HepG2 (cell line): ENCODE measurements around the gene ATP6V0E1. TPM values are rescaled to one million over a fixed set of nuclear protein-coding genes. Genes with fewer than 3 reads are reported as not detected.
"Not testable (repeated sequence)": the region's sequence is repeated elsewhere in the genome, so short reads cannot be mapped to it uniquely, and the experiment has no call there.

Experiments
- ATAC-seq: fragments of 200-7000 bp; cut with Tn5 transposase; 3 replicates; pipeline ENCODE4 v1.9.1; 2020; ENCODE audit warnings: mild to moderate bottlenecking, moderate library complexity
- BruUV-seq: library from RNA; stranded (reverse); fragments of 400-500 nt; replicated peaks from 2 replicates; lab custom pipeline; 2021; lab: Mats Ljungman, UMichigan
- CTCF ChIA-PET: fragments of 300-600 bp; formaldehyde crosslinking; extraction: SDS; loops from one replicate; lab custom pipeline; 2021; ENCODE audit warnings: low total read pairs, inconsistent platforms, low intra/inter-chr PET ratio; lab: Yijun Ruan, JAX
- POLR2A ChIA-PET: fragments of 350-600 bp; sonication (Branson Sonifier 250); formaldehyde crosslinking; loops from one replicate; lab custom pipeline; 2020; ENCODE audit warnings: antibody characterized with exemption, inconsistent platforms; lab: Yijun Ruan, JAX
- DNase-seq: peaks from one replicate; pipeline ENCODE4 v3.0.0-alpha.2; 2015; ENCODE audit warnings: low spot score
- FAIRE-seq: peaks from 3 replicates; lab custom pipeline; 2011; peaks lifted over from hg19 to GRCh38; lab: Jason Lieb, UNC
- H2AFZ ChIP-seq: one replicate; pipeline ENCODE4 v1.6.1; 2011; ENCODE audit warnings: low read length, inconsistent platforms
- H3K27ac ChIP-seq: fragments of 300-600 bp; 3 replicates; pipeline ENCODE4 v1.8.0; 2011; ENCODE audit warnings: mixed run types, mild to moderate bottlenecking, mixed read lengths, low read length, inconsistent platforms; ENCODE audit not compliant: insufficient read depth; ENCODE audit errors: extremely low read length
- H3K27me3 ChIP-seq, 2 experiments: fragments of 200-600 bp in 1 of 2; 2 replicates in 1 of 2; 3 replicates in 1 of 2; pipeline versions ENCODE4 v1.6.0 to v1.8.0; 2011; ENCODE audit warnings: low read length in 2 of 2, mild to moderate bottlenecking in 2 of 2, moderate library complexity in 2 of 2, inconsistent platforms in 1 of 2; ENCODE audit not compliant: insufficient read depth in 2 of 2, control insufficient read depth in 1 of 2
- H3K36me3 ChIP-seq, 2 experiments: fragments of 200-600 bp in 1 of 2; replicated peaks in 1 of 2; 2 replicates in 1 of 2; 3 replicates in 1 of 2; pipeline versions ENCODE4 v1.5.1 to v1.8.0; 2011; ENCODE audit warnings: low read length in 2 of 2, inconsistent platforms in 1 of 2; ENCODE audit not compliant: insufficient read depth in 2 of 2, control insufficient read depth in 1 of 2
- H3K4me1 ChIP-seq: 2 replicates; pipeline ENCODE4 v1.5.1; 2012; ENCODE audit warnings: low read length, inconsistent platforms; ENCODE audit not compliant: insufficient read depth
- H3K4me2 ChIP-seq: 2 replicates; pipeline ENCODE4 v1.6.0; 2011; ENCODE audit warnings: low read depth, low read length, inconsistent platforms
- H3K4me3 ChIP-seq, 3 experiments: fragments of 200-600 bp in 1 of 3; sonication (generic), shearing (Covaris generic) in 1 of 3; replicated peaks in 1 of 3; 2 replicates each; pipeline ENCODE4 v1.5.1; 2011 to 2016; ENCODE audit warnings: low read length in 3 of 3, inconsistent platforms in 2 of 3, low read depth in 2 of 3, mild to moderate bottlenecking in 2 of 3, control low read depth in 1 of 3, mixed read lengths in 1 of 3; ENCODE audit not compliant: insufficient read depth in 1 of 3
- H3K79me2 ChIP-seq: one replicate; pipeline ENCODE4 v1.6.1; 2011; ENCODE audit warnings: low read length, inconsistent platforms; ENCODE audit not compliant: insufficient read depth
- H3K9ac ChIP-seq: 2 replicates; pipeline ENCODE4 v1.6.0; 2011; ENCODE audit warnings: mild to moderate bottlenecking, low read depth, low read length, inconsistent platforms; ENCODE audit not compliant: insufficient read depth
- H3K9me3 ChIP-seq: 2 replicates; pipeline ENCODE4 v1.5.1; 2012; ENCODE audit warnings: mild to moderate bottlenecking, low read length
- H4K20me1 ChIP-seq: 2 replicates; pipeline ENCODE4 v1.6.0; 2011; ENCODE audit warnings: inconsistent platforms, mild to moderate bottlenecking, low read length, moderate library complexity; ENCODE audit not compliant: insufficient read depth
- HNRNPK ChIP-seq: fragments of 200-400 bp; formaldehyde crosslinking; IDR thresholded peaks from 2 replicates; pipeline ENCODE4 v1.6.1; 2018; ENCODE audit warnings: low read length, low read depth, moderate library complexity, mild to moderate bottlenecking; ENCODE audit not compliant: poor library complexity, severe bottlenecking
- HNRNPL ChIP-seq: fragments of 200-400 bp; formaldehyde crosslinking; IDR thresholded peaks from 2 replicates; pipeline ENCODE4 v1.6.1; 2017; ENCODE audit warnings: mild to moderate bottlenecking, low read depth, low read length
- ZNF564 ChIP-seq: sonication (generic); formaldehyde crosslinking; IDR thresholded peaks from 2 replicates; pipeline ENCODE4 v1.8.1; 2023; ENCODE audit warnings: mild to moderate bottlenecking, missing genetic modification reagents
- WGBS: methylation state at CpG from one replicate; pipeline ENCODE4 v1.1.6; 2017; ENCODE audit warnings: low lambda C conversion rate; 5-methylcytosine and 5-hydroxymethylcytosine counted together
- in situ Hi-C: cut with HindIII; loops from 2 replicates; pipeline ENCODE4 v1.10.0; 2017; ENCODE audit warnings: low pct_unique_long_range_greater_than_20kb; ENCODE audit not compliant: extremely low pct_ligation_motif_present
- intact Hi-C: fragments of 100-400 bp; cut with micrococcal nuclease; formaldehyde crosslinking; loops from one replicate; pipeline ENCODE4 v1.10.0; 2022; ENCODE audit not compliant: unreplicated experiment
- polyA plus RNA-seq, 8 experiments: library from polyadenylated mRNA; depleted of rRNA in 3 of 8; stranded (reverse) in 7 of 8; unstranded in 1 of 8; fragments of >200 nt; fragmentation: Illumina TruSeq in 4 of 8; extraction: Trizol in 4 of 8; gene quantifications; 2 replicates each; pipeline versions ENCODE4 v1.2.1 to v1.2.3, GENCODE V29; 2011 to 2016; ENCODE audit warnings: low read depth in 4 of 8, missing spikeins in 1 of 8, mixed read lengths in 1 of 8; ENCODE audit not compliant: insufficient read depth in 1 of 8
- total RNA-seq, 5 experiments: library from RNA; depleted of rRNA; stranded (reverse); fragments of >200 nt; fragmentation: Illumina TruSeq; extraction: Trizol; gene quantifications; 2 replicates each; pipeline ENCODE4 v1.2.3, GENCODE V29; 2016; ENCODE audit warnings: low read depth in 1 of 5
- TF ChIP-seq, protein P1 (sequence below): sonication (generic); formaldehyde crosslinking; IDR thresholded peaks from 2 replicates; pipeline ENCODE4 v1.4.0; 2020; ENCODE audit warnings: missing genetic modification reagents, borderline replicate concordance

ATP6V0E1 gene
- total and polyA plus RNA-seq, 2 of the 13 experiments (the other 11 are each of a cell fraction or from before 2014, with no cell fraction given) = 143 to 215 TPM

DNA sequence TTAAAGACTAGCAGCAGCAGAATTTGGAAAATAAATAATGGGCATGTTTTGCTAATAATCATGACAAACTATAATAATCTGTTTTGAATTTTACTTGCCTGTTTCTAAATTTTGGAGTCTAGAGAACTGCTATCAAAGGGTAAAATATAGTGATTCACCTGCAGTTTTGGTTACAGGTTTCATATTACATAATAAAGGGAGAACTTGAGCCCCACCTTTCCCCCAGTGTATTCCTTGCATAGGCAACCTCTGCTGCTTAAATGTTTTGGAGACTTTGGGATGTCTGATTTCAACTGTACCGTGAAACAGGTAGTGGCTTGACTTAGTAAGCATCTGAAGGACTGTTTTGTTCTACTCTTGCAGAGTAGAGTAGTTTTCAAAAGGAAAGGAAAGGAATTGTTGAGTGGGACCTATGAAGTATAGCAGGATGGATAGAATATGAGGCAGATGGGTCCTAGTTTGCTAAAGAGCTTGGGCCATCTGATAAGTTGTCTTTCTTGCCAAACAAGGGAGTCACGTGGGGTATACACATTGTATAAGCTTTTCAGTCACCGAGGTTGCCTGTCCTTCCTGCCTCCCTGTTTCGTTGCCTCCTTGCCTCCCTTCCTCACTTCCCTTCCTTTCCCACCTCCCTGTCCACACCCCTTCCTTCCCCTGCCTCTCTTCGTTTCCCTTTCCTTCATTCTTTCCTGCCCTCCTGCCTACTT lies 91.7 kb downstream of the ATP6V0E1 start:
- Histone ChIP-seq H3K4me3 (no peak overlapping the region), H3K27me3 (no peaks in the 10 kb centered on the region), H3K9ac (no peak overlapping the region), H2AFZ (no peak overlapping the region), H4K20me1 (no peaks in the 10 kb centered on the region; the same call in 1 of the 2 replicates), H3K4me2 (no peak overlapping the region), H3K79me2 (no peaks in the 10 kb centered on the region), H3K4me1 (peaks cover 17% of the 10 kb centered on the region), H3K9me3 (no peaks in the 10 kb centered on the region), H3K36me3 (no peaks in the 10 kb centered on the region), H3K27ac (no peak overlapping the region)
- DNase-seq (no peak), FAIRE-seq (no peak), ATAC-seq (no peak)
- intact Hi-C loops (no loop called here), in situ Hi-C loops (no loop called here)
- CTCF ChIA-PET = no interaction called here
- peak; percentile 42 for TF ChIP-seq HNRNPK
- TF ChIP-seq, protein P1, sequence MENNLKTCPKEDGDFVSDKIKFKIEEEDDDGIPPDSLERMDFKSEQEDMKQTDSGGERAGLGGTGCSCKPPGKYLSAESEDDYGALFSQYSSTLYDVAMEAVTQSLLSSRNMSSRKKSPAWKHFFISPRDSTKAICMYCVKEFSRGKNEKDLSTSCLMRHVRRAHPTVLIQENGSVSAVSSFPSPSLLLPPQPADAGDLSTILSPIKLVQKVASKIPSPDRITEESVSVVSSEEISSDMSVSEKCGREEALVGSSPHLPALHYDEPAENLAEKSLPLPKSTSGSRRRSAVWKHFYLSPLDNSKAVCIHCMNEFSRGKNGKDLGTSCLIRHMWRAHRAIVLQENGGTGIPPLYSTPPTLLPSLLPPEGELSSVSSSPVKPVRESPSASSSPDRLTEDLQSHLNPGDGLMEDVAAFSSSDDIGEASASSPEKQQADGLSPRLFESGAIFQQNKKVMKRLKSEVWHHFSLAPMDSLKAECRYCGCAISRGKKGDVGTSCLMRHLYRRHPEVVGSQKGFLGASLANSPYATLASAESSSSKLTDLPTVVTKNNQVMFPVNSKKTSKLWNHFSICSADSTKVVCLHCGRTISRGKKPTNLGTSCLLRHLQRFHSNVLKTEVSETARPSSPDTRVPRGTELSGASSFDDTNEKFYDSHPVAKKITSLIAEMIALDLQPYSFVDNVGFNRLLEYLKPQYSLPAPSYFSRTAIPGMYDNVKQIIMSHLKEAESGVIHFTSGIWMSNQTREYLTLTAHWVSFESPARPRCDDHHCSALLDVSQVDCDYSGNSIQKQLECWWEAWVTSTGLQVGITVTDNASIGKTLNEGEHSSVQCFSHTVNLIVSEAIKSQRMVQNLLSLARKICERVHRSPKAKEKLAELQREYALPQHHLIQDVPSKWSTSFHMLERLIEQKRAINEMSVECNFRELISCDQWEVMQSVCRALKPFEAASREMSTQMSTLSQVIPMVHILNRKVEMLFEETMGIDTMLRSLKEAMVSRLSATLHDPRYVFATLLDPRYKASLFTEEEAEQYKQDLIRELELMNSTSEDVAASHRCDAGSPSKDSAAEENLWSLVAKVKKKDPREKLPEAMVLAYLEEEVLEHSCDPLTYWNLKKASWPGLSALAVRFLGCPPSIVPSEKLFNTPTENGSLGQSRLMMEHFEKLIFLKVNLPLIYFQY (CRISPR knock-in tag) = no peak
- WGBS = 83% methylated on average over 5 of the region's 5 CpGs
- POLR2A ChIA-PET = no interaction called here
- no TSS peak for BruUV-seq

DNA sequence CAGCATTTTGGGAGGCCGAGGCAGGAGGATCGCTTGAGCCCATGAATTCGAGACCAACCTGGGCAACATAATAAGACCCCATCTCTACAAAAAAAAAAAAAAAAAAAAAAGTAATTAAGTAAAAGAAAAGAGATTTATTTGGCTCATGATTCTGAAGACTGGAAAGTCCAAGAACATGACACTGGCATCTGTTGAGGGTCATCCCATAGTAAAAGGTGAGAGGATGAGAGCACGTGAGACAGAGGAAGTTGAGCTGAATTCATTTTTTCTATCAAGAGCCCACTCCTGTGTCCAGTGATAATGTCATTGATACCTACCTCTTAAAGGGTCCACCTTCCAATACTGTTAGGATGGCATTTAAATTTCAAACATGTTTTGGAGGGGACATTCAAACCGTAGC lies 92.4 kb downstream of the ATP6V0E1 start:
- Histone ChIP-seq H3K4me3 (no peak overlapping the region), H3K4me2 (no peak overlapping the region), H3K4me1 (peaks cover 17% of the 10 kb centered on the region), H3K9me3 (no peaks in the 10 kb centered on the region), H2AFZ (no peak overlapping the region), H3K27ac (no peak overlapping the region), H4K20me1 (no peaks in the 10 kb centered on the region; the same call in 1 of the 2 replicates), H3K27me3 (no peaks in the 10 kb centered on the region), H3K9ac (no peak overlapping the region), H3K79me2 (no peaks in the 10 kb centered on the region), H3K36me3 (peaks cover 2 to 3% of the 10 kb centered on the region in 2 experiments; a peak in 1 of 5 replicates)
- TF ChIP-seq HNRNPL = no peak
- TF ChIP-seq ZNF564 (CRISPR knock-in tag) = peak; percentile 92
- WGBS = 95% methylated on average over 5 of the region's 5 CpGs
- ChIA-PET CTCF (no interaction called here), POLR2A (no interaction called here)
- no peak for FAIRE-seq
- no peak for ATAC-seq
- intact Hi-C loops (no loop called here), in situ Hi-C loops (no loop called here)
- BruUV-seq = no TSS peak
- DNase-seq = no peak

DNA sequence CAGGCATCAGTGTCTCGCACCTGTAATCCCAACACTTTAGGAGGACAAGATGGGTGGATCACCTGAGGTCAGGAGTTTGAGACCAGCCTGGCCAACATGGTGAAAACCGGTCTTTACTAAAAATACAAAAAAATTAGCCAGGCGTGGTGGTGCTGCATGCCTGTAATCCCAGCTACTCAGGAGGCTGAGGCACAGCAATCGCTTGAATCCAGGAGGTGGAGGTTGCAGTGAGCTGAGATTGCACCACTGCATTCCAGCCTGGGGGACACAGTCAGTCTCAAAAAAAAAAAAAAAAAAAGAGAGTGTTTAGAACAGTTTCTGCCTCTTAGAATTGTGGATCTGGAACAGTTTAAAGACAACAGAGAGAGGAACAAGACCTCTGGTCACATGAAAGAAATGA lies 92.9 kb downstream of the ATP6V0E1 start:
- CTCF ChIA-PET, H3K27ac ChIP-seq, POLR2A ChIA-PET: not testable (repeated sequence)

More for the DNA sequence above, 92.9 kb downstream of the ATP6V0E1 start:
- H3K4me3 ChIP-seq, in situ Hi-C loops, H3K36me3 ChIP-seq, ATAC-seq, H3K4me2 ChIP-seq, DNase-seq, H3K27me3 ChIP-seq, H3K9ac ChIP-seq, H4K20me1 ChIP-seq, H3K79me2 ChIP-seq, H2AFZ ChIP-seq, H3K9me3 ChIP-seq, FAIRE-seq, BruUV-seq, intact Hi-C loops: not testable (repeated sequence)
- H3K4me1 ChIP-seq = peaks cover 17% of the 10 kb centered on the region
- WGBS = 91% methylated on average over 4 of the region's 4 CpGs
